ENCODE measurements around the gene SH3RF3. TPM values are rescaled to one million over a fixed set of nuclear protein-coding genes. Genes with fewer than 3 reads are reported as not detected.

The SH3RF3 gene
- total and polyA plus RNA-seq, 5 donors from 2014 or later, result 0.16 to 1.6 (median 0.76) TPM

GRCh38 chr2:109085912-109086742 is 42.9 kb upstream of the SH3RF3 start:
- Mint-ChIP-seq H3K36me3 (no peaks in the 10 kb centered on the region), H3K4me1 (peaks cover 0 to 21% (median 2%) of the 10 kb centered on the region in 4 donors), H3K27me3 (peaks cover 9% of the 10 kb centered on the region), H3K4me3 (no peak overlapping the region), H3K9me3 (peaks cover 0 to 2% (median 0%) of the 10 kb centered on the region in 7 donors), H3K27ac (no peak overlapping the region)
- H3K4me1 ChIP-seq (ENCODE audit: control insufficient read depth, insufficient read depth, low read length, poor library complexity, severe bottlenecking), result no peaks in the 10 kb centered on the region
- no peak for ATAC-seq (ENCODE audit: low read depth in 2 of 2)
- no peak for DNase-seq
- H3K9me3 ChIP-seq (ENCODE audit: control insufficient read depth in 2 of 2, low read length in 2 of 2), result no peaks in the 10 kb centered on the region
- H3K36me3 ChIP-seq (ENCODE audit: control insufficient read depth, insufficient read depth, low read length), result no peaks in the 10 kb centered on the region
- H3K27ac ChIP-seq (ENCODE audit: insufficient read depth, low read length, poor library complexity, severe bottlenecking), result no peak overlapping the region
- H3K4me3 ChIP-seq (ENCODE audit: low read depth, low read length), result no peak overlapping the region
- no peaks in the 10 kb centered on the region for H3K27me3 ChIP-seq (ENCODE audit: control insufficient read depth, insufficient read depth, low read length)

- no peaks in the 10 kb centered on the region for H3K36me3 Mint-ChIP-seq
Observed at GRCh38 chr2:109086743-109087020, 42.3 kb upstream of the SH3RF3 start.

GRCh38 chr2:109087055-109087663 is 41.8 kb upstream of the SH3RF3 start:
- no peak for ATAC-seq (ENCODE audit: low read depth in 2 of 2)
- no peak for DNase-seq
- Mint-ChIP-seq H3K9me3 (peaks cover 0 to 5% (median 0%) of the 10 kb centered on the region in 7 donors), H3K4me3 (no peak overlapping the region), H3K27me3 (peaks cover 9% of the 10 kb centered on the region), H3K4me1 (peaks cover 0 to 15% (median 2%) of the 10 kb centered on the region in 4 donors), H3K27ac (no peak overlapping the region), H3K36me3 (no peaks in the 10 kb centered on the region)
- Histone ChIP-seq H3K4me3 (ENCODE audit: low read depth, low read length) (no peak overlapping the region), H3K36me3 (ENCODE audit: control insufficient read depth, insufficient read depth, low read length) (no peaks in the 10 kb centered on the region), H3K27ac (ENCODE audit: insufficient read depth, low read length, poor library complexity, severe bottlenecking) (no peak overlapping the region), H3K4me1 (ENCODE audit: control insufficient read depth, insufficient read depth, low read length, poor library complexity, severe bottlenecking) (no peaks in the 10 kb centered on the region), H3K27me3 (ENCODE audit: control insufficient read depth, insufficient read depth, low read length) (no peaks in the 10 kb centered on the region), H3K9me3 (ENCODE audit: control insufficient read depth in 2 of 2, low read length in 2 of 2) (no peaks in the 10 kb centered on the region)

More at GRCh38 chr2:109086743-109087020, 42.3 kb upstream of the SH3RF3 start:
- Mint-ChIP-seq H3K4me3 (no peak overlapping the region), H3K4me1 (peaks cover 0 to 17% (median 2%) of the 10 kb centered on the region in 4 donors), H3K27ac (no peak overlapping the region), H3K9me3 (peaks cover 0 to 2% (median 0%) of the 10 kb centered on the region in 7 donors), H3K27me3 (peaks cover 9% of the 10 kb centered on the region)
- H3K4me3 ChIP-seq (ENCODE audit: low read depth, low read length), result no peak overlapping the region
- DNase-seq, result no peak
- H3K9me3 ChIP-seq (ENCODE audit: control insufficient read depth in 2 of 2, low read length in 2 of 2), result no peaks in the 10 kb centered on the region
- no peaks in the 10 kb centered on the region for H3K4me1 ChIP-seq (ENCODE audit: control insufficient read depth, insufficient read depth, low read length, poor library complexity, severe bottlenecking)
- no peak for ATAC-seq (ENCODE audit: low read depth in 2 of 2)
- H3K27ac ChIP-seq (ENCODE audit: insufficient read depth, low read length, poor library complexity, severe bottlenecking), result no peak overlapping the region
- H3K27me3 ChIP-seq (ENCODE audit: control insufficient read depth, insufficient read depth, low read length), result no peaks in the 10 kb centered on the region
- H3K36me3 ChIP-seq (ENCODE audit: control insufficient read depth, insufficient read depth, low read length), result no peaks in the 10 kb centered on the region

DNA sequence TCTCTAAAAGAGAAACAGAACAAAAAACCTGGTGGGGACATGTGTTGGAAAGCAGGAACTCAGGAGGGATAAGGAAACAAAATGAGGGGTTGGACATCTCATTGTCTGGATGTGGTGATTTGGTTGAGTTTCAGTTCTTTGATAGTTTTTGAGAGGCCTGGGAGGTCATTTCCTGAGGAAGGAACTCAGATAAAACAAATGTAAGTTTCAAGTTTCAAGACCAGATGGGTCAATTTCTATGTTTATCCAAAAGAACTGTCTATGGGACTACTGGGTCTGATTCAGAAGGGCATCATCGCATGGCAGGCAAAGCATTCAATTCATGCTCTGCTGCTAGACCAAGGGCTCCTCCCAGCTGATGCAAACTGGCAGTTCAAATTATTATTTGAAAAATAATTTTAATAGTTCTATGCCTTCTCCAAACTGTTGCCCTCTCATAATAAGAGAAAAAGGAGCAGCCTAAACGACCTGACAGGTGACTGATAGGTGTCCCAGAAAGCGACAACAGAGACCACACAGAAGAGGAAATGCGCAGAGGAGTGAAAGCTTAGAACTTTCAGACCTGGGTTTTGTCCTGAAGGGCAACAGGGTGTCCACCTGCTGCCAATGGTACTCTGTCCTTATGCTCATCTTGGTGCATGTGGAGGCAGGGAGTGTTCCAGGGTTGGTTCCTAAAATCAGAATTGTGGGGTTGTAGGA is 39.3 kb upstream of the SH3RF3 start:
- no peaks in the 10 kb centered on the region for H3K27me3 ChIP-seq (ENCODE audit: control insufficient read depth, insufficient read depth, low read length)
- no peak overlapping the region for H3K27ac ChIP-seq (ENCODE audit: insufficient read depth, low read length, poor library complexity, severe bottlenecking)
- peaks cover 4 to 7% of the 10 kb centered on the region in 2 experiments for H3K9me3 ChIP-seq (ENCODE audit: control insufficient read depth in 2 of 2, low read length in 2 of 2)
- H3K27me3 Mint-ChIP-seq, result peaks cover 17% of the 10 kb centered on the region
- no peak for DNase-seq
- peak overlapping the region in 2 of 3 donors; percentile 18 to 31 for H3K27ac Mint-ChIP-seq
- no peak overlapping the region for H3K4me3 Mint-ChIP-seq
- no peaks in the 10 kb centered on the region for H3K36me3 ChIP-seq (ENCODE audit: control insufficient read depth, insufficient read depth, low read length)
- H3K4me3 ChIP-seq (ENCODE audit: low read depth, low read length), result no peak overlapping the region
- no peak for ATAC-seq (ENCODE audit: low read depth in 2 of 2)
- H3K9me3 Mint-ChIP-seq, result peaks cover 0 to 15% (median 4%) of the 10 kb centered on the region in 7 donors
- H3K36me3 Mint-ChIP-seq, result no peaks in the 10 kb centered on the region
- H3K4me1 Mint-ChIP-seq, result peaks cover 0 to 10% (median 2%) of the 10 kb centered on the region in 4 donors
- no peaks in the 10 kb centered on the region for H3K4me1 ChIP-seq (ENCODE audit: control insufficient read depth, insufficient read depth, low read length, poor library complexity, severe bottlenecking)

GRCh38 chr2:109091526-109091925 is 37.5 kb upstream of the SH3RF3 start:
- no peaks in the 10 kb centered on the region for H3K36me3 ChIP-seq (ENCODE audit: control insufficient read depth, insufficient read depth, low read length)
- peaks cover 4 to 7% of the 10 kb centered on the region in 2 experiments for H3K9me3 ChIP-seq (ENCODE audit: control insufficient read depth in 2 of 2, low read length in 2 of 2)
- H3K9me3 Mint-ChIP-seq, result peaks cover 0 to 15% (median 4%) of the 10 kb centered on the region in 7 donors
- peaks cover 0 to 10% (median 2%) of the 10 kb centered on the region in 4 donors for H3K4me1 Mint-ChIP-seq
- no peak overlapping the region for H3K27ac ChIP-seq (ENCODE audit: insufficient read depth, low read length, poor library complexity, severe bottlenecking)
- no peaks in the 10 kb centered on the region for H3K27me3 ChIP-seq (ENCODE audit: control insufficient read depth, insufficient read depth, low read length)
- no peak overlapping the region for H3K4me3 ChIP-seq (ENCODE audit: low read depth, low read length)
- DNase-seq (no peak), ATAC-seq (ENCODE audit: low read depth in 2 of 2) (no peak)
- H3K4me3 Mint-ChIP-seq, result no peak overlapping the region
- H3K27ac Mint-ChIP-seq, result no peak overlapping the region
- H3K36me3 Mint-ChIP-seq, result no peaks in the 10 kb centered on the region
- peaks cover 13% of the 10 kb centered on the region for H3K27me3 Mint-ChIP-seq
- H3K4me1 ChIP-seq (ENCODE audit: control insufficient read depth, insufficient read depth, low read length, poor library complexity, severe bottlenecking), result no peaks in the 10 kb centered on the region

DNA sequence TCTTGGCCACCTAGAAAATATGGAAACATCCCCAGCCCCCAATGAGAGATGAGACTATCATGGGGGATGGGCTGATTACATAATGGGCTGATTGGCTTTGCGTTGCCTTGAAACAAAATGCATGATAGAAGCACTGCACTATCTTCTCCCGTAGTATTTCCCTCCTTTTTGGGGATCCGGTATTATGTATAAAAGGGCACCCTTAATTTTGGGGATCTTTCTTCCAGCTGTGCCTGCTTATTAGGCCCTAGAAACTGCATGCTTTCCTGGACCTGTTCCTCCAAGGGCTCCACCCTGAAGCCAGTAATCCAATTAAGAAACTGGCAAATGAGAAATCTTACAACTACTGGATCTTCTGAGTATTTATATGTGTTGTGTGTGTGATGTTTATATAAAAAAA is 34.9 kb upstream of the SH3RF3 start:
- H3K4me3 Mint-ChIP-seq, result no peak overlapping the region
- H3K27ac Mint-ChIP-seq, result no peak overlapping the region
- no peaks in the 10 kb centered on the region for H3K27me3 ChIP-seq (ENCODE audit: control insufficient read depth, insufficient read depth, low read length)
- H3K4me1 ChIP-seq (ENCODE audit: control insufficient read depth, insufficient read depth, low read length, poor library complexity, severe bottlenecking), result no peaks in the 10 kb centered on the region
- DNase-seq (no peak), ATAC-seq (ENCODE audit: low read depth in 2 of 2) (no peak)
- no peak overlapping the region for H3K27ac ChIP-seq (ENCODE audit: insufficient read depth, low read length, poor library complexity, severe bottlenecking)
- H3K36me3 Mint-ChIP-seq, result no peaks in the 10 kb centered on the region
- peaks cover 21% of the 10 kb centered on the region for H3K27me3 Mint-ChIP-seq
- peaks cover 4 to 7% of the 10 kb centered on the region in 2 experiments for H3K9me3 ChIP-seq (ENCODE audit: control insufficient read depth in 2 of 2, low read length in 2 of 2)
- no peaks in the 10 kb centered on the region for H3K36me3 ChIP-seq (ENCODE audit: control insufficient read depth, insufficient read depth, low read length)
- H3K9me3 Mint-ChIP-seq, result peaks cover 0 to 15% (median 4%) of the 10 kb centered on the region in 7 donors
- no peak overlapping the region for H3K4me3 ChIP-seq (ENCODE audit: low read depth, low read length)
- H3K4me1 Mint-ChIP-seq, result peaks cover 0 to 7% (median 2%) of the 10 kb centered on the region in 4 donors

DNA sequence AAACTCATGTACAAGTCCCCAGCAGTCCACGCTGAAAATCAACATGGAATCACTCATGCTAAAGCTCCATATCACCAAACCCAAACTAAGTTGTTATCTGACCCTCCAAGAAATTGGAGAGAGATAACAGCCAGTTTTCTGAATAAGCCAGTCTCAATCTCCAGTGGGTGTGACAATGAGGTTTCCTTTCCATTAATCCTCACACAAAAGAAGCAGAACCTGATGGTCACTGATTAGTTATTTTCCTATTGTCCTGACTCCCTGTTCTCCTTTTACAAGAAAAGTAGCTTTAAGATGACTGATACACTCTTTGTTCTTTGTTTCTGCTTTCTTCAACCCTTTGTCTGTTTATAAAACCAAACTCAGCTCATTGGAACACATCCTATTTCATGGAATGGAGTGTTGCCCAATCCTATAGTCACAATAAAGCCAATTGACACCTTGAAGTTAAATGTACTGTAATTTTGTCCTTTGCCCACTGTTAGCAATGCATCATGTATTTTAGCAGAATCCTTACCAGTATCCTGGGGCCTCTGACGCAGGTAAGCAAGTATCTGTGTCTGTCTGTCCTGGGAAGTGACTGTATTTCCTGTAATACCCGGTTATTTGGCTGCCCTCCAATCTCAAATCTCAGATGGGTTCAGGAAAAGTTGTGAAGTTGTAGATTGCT is 30.6 kb upstream of the SH3RF3 start:
- Histone ChIP-seq H3K4me1 (ENCODE audit: control insufficient read depth, insufficient read depth, low read length, poor library complexity, severe bottlenecking) (no peaks in the 10 kb centered on the region), H3K9me3 (ENCODE audit: control insufficient read depth in 2 of 2, low read length in 2 of 2) (peaks cover 4 to 7% of the 10 kb centered on the region in 2 experiments), H3K36me3 (ENCODE audit: control insufficient read depth, insufficient read depth, low read length) (no peaks in the 10 kb centered on the region), H3K27ac (ENCODE audit: insufficient read depth, low read length, poor library complexity, severe bottlenecking) (no peak overlapping the region), H3K27me3 (ENCODE audit: control insufficient read depth, insufficient read depth, low read length) (no peaks in the 10 kb centered on the region), H3K4me3 (ENCODE audit: low read depth, low read length) (no peak overlapping the region)
- no peak overlapping the region for H3K27ac Mint-ChIP-seq
- H3K36me3 Mint-ChIP-seq, result no peaks in the 10 kb centered on the region
- H3K4me3 Mint-ChIP-seq, result no peak overlapping the region
- DNase-seq (no peak), ATAC-seq (ENCODE audit: low read depth in 2 of 2) (no peak)
- H3K9me3 Mint-ChIP-seq, result peaks cover 0 to 12% (median 3%) of the 10 kb centered on the region in 7 donors
- peaks cover 0 to 16% (median 5%) of the 10 kb centered on the region in 4 donors for H3K4me1 Mint-ChIP-seq
- peaks cover 22% of the 10 kb centered on the region for H3K27me3 Mint-ChIP-seq
